ENCODE results near the gene COX17.
A peak's percentile ranks its signal among the peaks of the same experiment; 100 is the strongest.

Gene COX17

DNA sequence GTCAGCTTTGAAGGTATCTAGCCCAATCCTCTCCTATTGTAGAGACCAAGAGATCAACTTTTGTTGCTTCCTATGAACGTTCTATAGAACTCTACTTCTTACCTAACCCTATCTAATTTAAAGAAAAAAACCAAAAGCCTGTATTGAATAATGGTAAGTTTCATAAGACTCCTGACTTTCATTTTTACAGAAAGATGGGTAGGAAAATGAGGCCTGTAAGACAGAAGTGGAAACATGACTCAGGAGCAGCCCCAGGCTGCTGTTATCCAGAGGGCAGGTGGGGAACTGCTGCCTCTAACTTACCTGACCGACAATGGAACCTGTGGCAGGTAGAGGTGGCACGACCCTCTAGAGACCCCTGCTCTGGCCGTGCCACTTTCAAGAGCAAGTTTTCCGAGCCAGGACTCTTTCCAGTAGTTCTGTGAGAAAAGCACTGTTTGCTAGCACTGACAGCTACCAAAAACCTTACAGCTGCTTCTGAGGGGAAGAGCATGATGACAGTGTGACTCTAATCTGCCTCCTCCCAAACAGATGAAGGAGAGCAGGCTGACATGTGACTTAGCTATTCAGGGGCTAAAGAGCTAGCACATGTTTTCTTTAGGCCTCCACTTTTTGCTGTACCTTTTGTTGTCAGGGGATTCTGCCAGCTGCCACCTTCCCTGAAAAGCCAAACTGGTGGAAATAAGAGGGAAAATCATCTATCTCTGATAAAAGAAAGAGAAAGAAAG is 34.3 kb downstream of the COX17 start:
- no peak for DNase-seq

GRCh38 chr3:119641416-119641815 is 35.8 kb downstream of the COX17 start:
- DNase-seq = no peak

- DNase-seq = no peak
Measured at GRCh38 chr3:119639494-119640350, 37.5 kb downstream of the COX17 start.

DNA sequence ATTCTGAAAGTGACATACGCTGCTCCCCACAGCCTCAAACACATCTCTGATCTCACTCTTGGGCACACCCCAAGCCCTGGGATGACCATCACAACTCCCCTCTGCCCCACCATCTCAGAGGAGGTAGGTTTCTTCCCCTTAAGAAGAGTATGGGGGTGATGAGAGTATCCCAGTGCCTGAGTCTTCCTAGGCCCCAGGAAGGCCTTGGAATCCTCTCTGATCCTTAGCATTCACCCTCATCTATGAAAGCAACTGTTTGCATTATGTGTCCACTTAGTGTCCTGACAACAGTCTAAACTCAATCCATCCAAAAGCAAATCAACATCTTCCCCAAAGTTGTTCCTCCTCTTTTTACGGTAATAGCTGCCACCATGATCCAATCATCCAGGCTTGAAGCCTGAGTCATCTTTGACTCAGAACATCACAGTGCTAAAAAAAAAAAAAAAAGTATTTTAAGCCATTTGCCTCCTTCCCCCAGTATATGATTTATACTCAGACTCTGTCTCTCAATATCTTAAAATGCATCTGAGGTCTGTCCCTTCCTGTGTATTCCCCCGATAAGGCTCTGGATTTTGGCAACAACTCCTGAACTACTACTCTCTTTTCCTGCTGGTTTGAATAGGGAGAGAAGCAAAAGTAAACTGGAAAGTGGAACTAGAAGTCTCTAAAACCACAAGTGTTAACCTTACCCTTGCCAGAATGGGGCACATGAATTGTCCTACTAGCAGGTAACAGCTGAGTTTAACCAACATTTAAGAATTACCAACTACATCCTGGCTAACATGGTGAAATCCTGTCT is 39.3 kb downstream of the COX17 start:
- no peak for DNase-seq

- DNase-seq = no peak
Measured at GRCh38 chr3:119636891-119637611, 40.2 kb downstream of the COX17 start.

DNA sequence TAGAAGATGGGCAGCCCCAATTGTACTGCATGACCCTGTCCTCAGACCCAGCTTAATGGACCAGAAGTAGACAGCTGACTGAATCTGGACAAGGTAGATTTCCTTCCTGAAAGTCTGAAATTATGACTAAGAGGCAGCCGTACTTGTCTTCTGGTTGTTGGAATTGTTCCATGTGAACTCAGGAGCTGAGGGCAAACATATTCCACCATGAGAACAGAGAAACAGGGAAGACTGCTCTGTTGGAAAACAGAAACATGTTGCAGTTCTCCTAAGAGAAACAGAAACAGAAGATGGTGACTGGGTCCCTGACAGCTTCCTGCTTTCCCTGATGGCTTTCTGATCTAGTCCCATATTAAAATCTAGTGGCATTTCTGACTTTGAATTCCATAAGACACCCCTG is 41.0 kb downstream of the COX17 start:
- no peak for DNase-seq

- peak; percentile 33 for DNase-seq
Measured at GRCh38 chr3:119635719-119636118, 41.5 kb downstream of the COX17 start.

- DNase-seq = peak; percentile 47
Measured at GRCh38 chr3:119632829-119633228, 44.4 kb downstream of the COX17 start.

GRCh38 chr3:119632216-119632615 is 45.0 kb downstream of the COX17 start:
- DNase-seq = peak; percentile 23

DNA sequence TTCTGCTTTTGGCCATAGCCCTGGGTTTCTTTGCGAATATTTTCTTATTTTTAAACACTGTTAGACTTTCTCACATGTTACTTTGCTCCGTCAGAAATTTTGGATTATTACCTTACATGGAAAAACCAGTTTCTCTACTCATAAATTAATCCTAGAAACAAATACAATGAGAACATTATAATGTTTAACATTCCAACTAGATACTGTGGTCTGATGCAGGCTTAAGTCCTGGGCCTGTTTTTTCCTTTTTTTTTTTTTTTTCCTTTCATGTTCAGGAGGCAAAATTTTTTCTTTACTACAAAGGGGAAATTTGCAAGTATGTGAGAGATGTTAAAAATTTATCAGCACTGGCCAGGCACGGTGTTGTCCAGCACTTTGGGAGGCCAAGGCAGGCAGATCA is 45.7 kb downstream of the COX17 start:
- peak; percentile 45 for DNase-seq

- no peak for DNase-seq
Measured at GRCh38 chr3:119630880-119631329, 46.3 kb downstream of the COX17 start.

DNA sequence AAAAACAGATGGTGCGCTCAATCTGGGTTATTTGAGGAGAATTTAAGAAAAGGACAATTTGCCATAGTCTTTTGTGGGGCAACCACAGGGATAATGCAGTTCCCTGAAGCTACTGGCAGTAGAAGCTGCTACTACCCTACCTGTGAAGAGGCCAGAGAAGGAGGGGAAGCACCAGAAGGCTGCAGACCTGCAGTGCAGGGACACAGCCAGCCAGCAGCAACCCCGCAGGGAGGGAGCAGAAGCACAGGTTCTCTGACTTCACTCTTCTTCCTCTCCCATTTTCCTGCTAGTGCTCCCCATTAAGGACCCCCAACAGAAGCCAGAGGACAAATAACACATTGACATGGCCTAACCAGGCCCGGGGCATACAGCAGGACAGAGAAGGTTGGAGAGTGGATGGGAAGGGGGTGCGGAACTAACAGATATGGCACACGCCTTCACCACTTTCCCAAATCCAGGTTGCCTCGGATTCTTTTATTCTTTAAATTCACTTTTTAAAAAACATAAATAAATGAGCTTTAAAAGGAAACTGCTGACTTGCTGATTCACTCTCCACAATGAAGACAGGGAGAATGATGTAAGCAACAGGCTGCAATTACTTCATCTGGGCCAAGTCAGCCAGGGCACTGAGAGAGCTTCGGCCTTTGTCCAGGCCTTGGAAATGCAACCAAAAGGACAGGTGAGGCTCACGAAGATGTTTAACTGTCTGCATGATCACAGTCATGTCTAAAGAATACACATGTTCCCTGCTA is 46.9 kb downstream of the COX17 start:
- DNase-seq = peak; percentile 58

DNA sequence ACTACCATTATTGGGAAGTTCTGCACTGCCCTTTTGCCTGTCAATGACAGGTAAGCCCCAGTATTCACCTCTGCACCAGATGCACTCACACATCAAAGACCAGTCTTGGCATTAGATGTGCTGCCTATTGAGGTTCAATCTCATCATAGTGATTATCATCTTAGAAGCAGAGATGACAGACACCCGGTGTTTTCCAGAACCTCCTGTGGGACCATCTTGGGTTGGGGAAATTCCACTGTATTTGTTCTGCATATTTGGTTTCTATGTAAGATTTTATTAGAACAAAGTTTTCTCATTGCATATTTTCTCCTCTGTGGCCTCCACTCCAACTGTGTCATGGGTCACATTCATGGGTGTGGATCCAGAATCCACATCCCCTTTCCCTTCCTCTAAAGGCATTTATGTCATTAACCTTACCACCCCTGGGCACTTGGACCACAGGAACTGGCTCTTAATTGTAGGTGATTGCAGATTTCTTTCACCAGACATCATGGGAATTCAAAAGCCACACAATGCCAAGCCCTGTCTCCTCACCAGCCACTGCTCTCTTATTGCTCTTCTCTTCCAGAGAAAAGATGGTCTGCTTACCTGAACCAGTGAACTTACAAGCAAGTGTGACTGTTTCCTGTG is 48.3 kb downstream of the COX17 start:
- DNase-seq = peak; percentile 60

DNA sequence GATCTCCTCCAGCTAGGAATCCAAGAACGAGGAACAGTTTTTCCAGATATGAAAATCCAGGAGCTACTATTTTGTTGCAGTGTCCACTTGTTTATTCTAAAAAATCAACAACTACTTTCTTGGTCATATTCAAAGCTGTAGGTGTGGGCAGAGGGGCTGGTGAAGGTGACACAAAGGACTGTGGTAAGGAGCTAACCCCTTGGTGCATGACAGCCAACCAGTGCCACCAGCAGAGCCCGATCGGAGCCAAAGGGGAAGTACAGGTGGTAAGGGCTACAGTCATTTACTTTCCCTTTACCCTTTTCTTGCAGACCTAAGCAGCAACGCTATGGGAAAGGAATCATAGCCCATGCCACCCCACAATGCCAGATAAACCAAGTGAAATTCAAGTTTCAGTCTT is 48.8 kb downstream of the COX17 start:
- DNase-seq = no peak

DNA sequence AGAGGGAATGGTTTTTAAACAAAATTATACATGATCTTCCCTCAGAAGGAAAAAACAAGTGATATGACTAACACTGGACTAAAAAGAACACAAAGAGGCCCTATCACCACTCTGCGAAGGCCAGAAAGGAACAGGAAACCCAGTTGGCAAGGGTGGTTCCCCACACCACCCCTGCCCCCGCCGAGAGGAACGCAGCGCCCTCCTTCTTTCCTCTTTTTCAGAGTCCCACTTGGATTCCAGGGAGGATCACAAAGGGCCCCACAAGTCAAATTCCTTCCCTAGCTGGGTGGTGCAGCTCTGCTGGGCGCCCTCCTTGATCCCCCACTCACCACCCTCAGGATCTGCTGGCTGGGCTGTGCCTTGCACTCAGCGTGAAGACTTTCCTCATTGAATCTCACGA is 49.7 kb downstream of the COX17 start:
- no peak for DNase-seq

- DNase-seq = no peak
Measured at GRCh38 chr3:119626196-119626595, 51.0 kb downstream of the COX17 start.

GRCh38 chr3:119625451-119626153 is 51.6 kb downstream of the COX17 start:
- no peak for DNase-seq

GRCh38 chr3:119624002-119624720 is 53.0 kb downstream of the COX17 start:
- no peak for DNase-seq

GRCh38 chr3:119620899-119621298 is 56.3 kb downstream of the COX17 start:
- no peak for DNase-seq

Measured in islet precursor cell (in vitro differentiated cells).